Measurements from ENCODE around the gene MBD1.
"Not testable (repeated sequence)": the region's sequence is repeated elsewhere in the genome, so short reads cannot be mapped to it uniquely, and the experiment has no call there.

MBD1 gene

DNA sequence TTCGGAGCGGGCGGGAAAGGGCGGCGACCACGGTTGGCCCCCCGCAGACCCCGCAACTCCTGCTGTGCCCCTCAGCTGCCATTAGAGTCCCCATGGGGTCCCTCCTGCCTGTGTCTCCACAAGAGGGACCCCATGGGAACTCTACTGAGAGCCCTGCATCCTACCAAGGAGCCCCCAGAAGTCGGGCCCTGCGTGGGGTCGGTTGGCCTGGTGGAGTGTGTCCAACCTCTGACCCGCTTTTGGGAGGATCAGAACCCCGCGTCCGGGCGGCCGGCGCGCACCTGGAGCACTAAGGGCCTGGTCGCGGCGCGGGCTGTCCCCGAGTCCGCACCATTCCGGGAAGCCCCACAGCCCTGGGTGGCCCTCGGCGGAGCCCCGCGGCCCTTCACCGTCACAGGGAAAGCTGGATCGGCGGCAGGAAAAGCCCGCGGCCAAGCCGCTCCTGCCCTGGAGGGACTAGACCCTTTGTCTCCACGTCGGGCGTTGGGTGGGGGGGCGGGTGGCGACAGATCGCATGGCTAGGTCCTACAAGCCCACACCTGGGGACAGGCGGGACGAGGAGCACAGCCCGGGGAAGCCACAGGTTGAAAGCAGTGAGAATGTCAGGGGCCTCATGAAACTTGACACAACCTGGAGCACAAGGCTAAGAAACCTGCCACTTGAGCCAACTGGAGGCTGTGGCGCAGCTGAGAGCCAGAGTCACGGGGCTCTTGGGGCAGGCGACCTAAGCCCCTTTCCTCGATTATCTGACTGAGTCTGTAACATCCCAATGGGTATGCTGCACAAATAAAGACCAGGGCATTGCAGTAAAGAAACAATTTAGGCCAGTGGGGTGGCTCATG, 17.3 kb upstream of the MBD1 start:
- Histone ChIP-seq H3K36me3 (replicated peaks) (no peaks in the 10 kb centered on the region), H3K27ac (no peak overlapping the region), H3K27me3 (replicated peaks) (peaks cover 2% of the 10 kb centered on the region), H3K4me3 (ENCODE audit: low read depth, low read length) (peak overlapping the region; percentile 60)
- DNase-seq: no peak
- in situ Hi-C loops (cut with HindIII; ENCODE audit: low pct_ligation_motif_present, low sequenced_read_pairs): no loop called here
- TF ChIP-seq, protein P1, sequence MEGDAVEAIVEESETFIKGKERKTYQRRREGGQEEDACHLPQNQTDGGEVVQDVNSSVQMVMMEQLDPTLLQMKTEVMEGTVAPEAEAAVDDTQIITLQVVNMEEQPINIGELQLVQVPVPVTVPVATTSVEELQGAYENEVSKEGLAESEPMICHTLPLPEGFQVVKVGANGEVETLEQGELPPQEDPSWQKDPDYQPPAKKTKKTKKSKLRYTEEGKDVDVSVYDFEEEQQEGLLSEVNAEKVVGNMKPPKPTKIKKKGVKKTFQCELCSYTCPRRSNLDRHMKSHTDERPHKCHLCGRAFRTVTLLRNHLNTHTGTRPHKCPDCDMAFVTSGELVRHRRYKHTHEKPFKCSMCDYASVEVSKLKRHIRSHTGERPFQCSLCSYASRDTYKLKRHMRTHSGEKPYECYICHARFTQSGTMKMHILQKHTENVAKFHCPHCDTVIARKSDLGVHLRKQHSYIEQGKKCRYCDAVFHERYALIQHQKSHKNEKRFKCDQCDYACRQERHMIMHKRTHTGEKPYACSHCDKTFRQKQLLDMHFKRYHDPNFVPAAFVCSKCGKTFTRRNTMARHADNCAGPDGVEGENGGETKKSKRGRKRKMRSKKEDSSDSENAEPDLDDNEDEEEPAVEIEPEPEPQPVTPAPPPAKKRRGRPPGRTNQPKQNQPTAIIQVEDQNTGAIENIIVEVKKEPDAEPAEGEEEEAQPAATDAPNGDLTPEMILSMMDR (IDR thresholded peaks at IDR 0.05; ENCODE audit: low read depth, low read length, missing control alignments): no peak

DNA sequence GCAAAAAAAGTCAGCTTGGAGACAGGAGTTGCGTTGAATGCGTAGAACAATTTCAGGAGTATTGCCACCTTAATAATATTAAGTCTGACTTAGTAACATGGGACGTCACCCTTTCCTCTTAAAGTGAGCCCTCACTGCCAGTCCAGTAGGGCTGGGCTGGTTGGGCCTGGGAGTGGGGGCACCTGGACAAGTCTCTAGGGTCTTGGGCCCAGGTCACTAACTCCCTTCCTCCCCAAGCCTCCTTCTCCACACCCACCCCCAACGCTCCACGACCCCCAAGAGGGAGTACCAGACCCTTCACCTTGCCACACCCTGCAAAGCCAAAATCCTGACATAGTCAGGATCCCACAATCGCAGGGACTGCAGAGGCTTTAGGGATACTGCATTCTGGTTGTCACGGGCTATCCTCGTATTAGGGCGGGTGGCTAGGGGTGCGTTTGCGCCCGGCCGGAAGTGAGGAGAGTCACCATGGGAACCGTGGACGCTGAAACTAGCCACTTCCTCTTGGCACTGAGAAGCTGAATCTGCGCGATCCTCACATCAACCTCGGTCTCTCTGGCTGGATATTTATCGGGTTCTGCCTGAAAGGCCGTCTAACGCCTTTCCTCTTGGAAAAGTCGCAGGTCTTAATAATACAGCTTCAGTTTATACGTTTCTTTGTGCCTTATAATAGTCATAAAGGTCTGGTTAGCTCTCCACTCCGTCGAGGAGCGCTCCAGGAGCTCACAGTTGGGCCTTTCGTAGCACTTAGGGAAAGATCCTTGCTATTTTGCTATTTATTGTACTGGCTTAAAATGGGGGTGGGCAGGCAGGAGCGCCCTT, 16.5 kb upstream of the MBD1 start:
- Histone ChIP-seq H3K27me3 (replicated peaks) (peaks cover 2% of the 10 kb centered on the region), H3K36me3 (replicated peaks) (no peaks in the 10 kb centered on the region), H3K4me3 (ENCODE audit: low read depth, low read length) (peak overlapping the region; percentile 60), H3K27ac (no peak overlapping the region)
- in situ Hi-C loops (cut with HindIII; ENCODE audit: low pct_ligation_motif_present, low sequenced_read_pairs): no loop called here
- DNase-seq: peak; percentile 79
- TF ChIP-seq, protein P1 (IDR thresholded peaks at IDR 0.05; ENCODE audit: low read depth, low read length, missing control alignments): no peak

DNA sequence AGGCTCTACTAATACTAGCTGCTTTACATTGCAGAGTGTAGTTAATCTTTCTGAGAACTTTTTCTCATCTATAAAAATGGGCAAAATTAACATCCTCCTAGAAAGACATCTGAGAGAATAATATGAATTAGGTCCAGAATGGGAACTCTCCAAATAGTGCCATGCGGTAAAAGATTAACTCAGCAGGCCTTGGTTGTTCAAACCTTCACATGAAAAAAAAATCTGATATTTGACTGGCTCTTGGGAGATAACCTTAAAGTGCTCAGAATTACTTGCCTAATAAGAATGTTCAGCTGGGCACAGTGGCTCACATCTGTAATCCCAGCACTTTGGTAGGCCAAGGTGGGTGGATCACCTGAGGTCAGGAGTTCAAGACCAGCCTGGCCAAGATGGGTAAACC, 11.7 kb upstream of the MBD1 start:
- in situ Hi-C loops (cut with HindIII; ENCODE audit: low pct_ligation_motif_present, low sequenced_read_pairs): no loop called here

DNA sequence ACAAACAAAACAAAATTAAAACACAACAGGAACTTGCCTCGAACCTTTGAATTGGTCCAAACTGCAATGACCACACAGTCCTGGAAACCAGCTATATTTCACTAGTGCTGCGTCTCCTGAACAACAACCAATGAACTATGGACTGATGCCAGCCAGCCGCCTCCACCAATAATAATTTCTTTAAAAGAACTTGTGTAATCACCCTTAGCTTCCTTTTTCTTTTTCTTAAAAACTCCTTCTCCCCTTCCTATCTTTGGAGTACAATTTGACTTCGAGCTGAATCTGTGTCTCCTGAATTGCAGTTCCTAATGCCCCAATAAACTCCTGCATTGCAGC, 7.8 kb upstream of the MBD1 start:
- TF ChIP-seq, protein P1 (IDR thresholded peaks at IDR 0.05; ENCODE audit: low read depth, low read length, missing control alignments): no peak
- Histone ChIP-seq H3K27ac (no peak overlapping the region), H3K36me3 (replicated peaks) (no peaks in the 10 kb centered on the region), H3K27me3 (replicated peaks) (no peaks in the 10 kb centered on the region), H3K4me3 (ENCODE audit: low read depth, low read length) (no peak overlapping the region)
- in situ Hi-C loops (cut with HindIII; ENCODE audit: low pct_ligation_motif_present, low sequenced_read_pairs): no loop called here
- no peak for DNase-seq

More for the DNA sequence above, 11.7 kb upstream of the MBD1 start:
- Histone ChIP-seq H3K27ac (no peak overlapping the region), H3K4me3 (ENCODE audit: low read depth, low read length) (no peak overlapping the region), H3K27me3 (replicated peaks) (no peaks in the 10 kb centered on the region), H3K36me3 (replicated peaks) (no peaks in the 10 kb centered on the region)
- no peak for DNase-seq
- TF ChIP-seq, protein P1 (IDR thresholded peaks at IDR 0.05; ENCODE audit: low read depth, low read length, missing control alignments): no peak

DNA sequence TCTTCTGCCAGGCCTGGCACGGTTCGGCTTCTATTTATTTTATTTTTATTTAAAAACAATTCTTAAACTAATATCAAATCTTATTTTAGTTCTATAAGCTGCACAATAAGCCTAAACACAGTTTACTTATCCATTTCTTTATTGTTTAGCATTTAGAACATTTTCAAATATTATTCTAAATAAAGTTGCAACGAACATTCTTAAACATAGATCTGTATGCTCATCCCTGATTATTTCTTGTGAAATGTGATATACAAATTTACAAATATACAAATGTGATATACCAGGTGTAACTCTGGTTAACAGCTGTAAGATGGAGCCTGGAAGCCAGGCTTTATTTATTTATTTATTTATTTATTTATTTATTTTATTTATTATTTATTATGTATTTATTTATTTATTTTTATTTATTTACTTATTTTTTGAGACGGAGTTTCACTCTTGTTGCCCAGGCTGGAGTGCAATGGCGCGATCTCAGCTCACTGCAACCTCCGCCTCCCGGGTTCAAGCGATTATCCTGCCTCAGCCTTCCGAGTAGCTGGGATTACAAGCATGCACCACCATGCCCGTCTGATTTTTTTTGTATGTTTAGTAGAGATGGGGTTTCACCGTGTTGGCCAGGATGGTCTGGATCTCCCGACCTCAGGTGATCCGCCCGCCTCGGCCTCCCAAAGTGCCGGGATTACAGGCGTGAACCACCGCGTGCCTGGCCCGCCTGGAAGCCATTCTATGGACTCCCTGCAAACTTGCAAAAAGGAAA, 7.2 kb upstream of the MBD1 start:
- H3K27ac ChIP-seq; in situ Hi-C loops (cut with HindIII; ENCODE audit: low pct_ligation_motif_present, low sequenced_read_pairs); DNase-seq; H3K27me3 ChIP-seq (replicated peaks); H3K36me3 ChIP-seq (replicated peaks): not testable (repeated sequence)
- H3K4me3 ChIP-seq (ENCODE audit: low read depth, low read length): peak overlapping the region; percentile 86
